ENCODE data around the gene YWHAG. TPM values are rescaled to one million over a fixed set of nuclear protein-coding genes. Genes with fewer than 3 reads are reported as not detected.

YWHAG gene
- total and polyA plus RNA-seq, 2 of the 13 experiments (the other 11 are each of a cell fraction or from before 2014, with no cell fraction given): 36.9 to 67.5 TPM

GRCh38 chr7:76352193-76352592 is 6.6 kb downstream of the YWHAG start:
- ATAC-seq: peak; percentile 36; the same call in 2 of the 3 replicates

More at GRCh38 chr7:76352193-76352592, 6.6 kb downstream of the YWHAG start:
- no peak for TF ChIP-seq EHMT2 (IDR thresholded peaks at IDR 0.05; ENCODE audit: borderline replicate concordance, low read depth, low read length)
- no peak for TF ChIP-seq ZFX (CRISPR knock-in tag; IDR thresholded peaks at IDR 0.05; ENCODE audit: low read depth)
- no peak for TF ChIP-seq XRCC5 (optimal IDR thresholded peaks at IDR 0.05; ENCODE audit: low read length)
- TF ChIP-seq ZNF253 (CRISPR knock-in tag; IDR thresholded peaks at IDR 0.05; ENCODE audit: borderline replicate concordance): no peak
- no peak for TF ChIP-seq SMAD9 (CRISPR knock-in tag; IDR thresholded peaks at IDR 0.05)
- TF ChIP-seq ZNF83 (CRISPR knock-in tag; IDR thresholded peaks at IDR 0.05; ENCODE audit: borderline replicate concordance): no peak
- no peak for TF ChIP-seq DNMT3B (CRISPR knock-in tag; conservative IDR thresholded peaks at IDR 0.05)
- no peak for TF ChIP-seq TRAFD1 (CRISPR knock-in tag; IDR thresholded peaks at IDR 0.05; ENCODE audit: borderline replicate concordance)
- TF ChIP-seq ISX (CRISPR knock-in tag; conservative IDR thresholded peaks at IDR 0.05): no peak
- no peak for TF ChIP-seq ZFP41 (CRISPR knock-in tag; IDR thresholded peaks at IDR 0.05; ENCODE audit: borderline replicate concordance)
- no peak for TF ChIP-seq MEIS1 (CRISPR knock-in tag; IDR thresholded peaks at IDR 0.05; ENCODE audit: borderline replicate concordance)
- no peak for TF ChIP-seq ZNF264 (CRISPR knock-in tag; IDR thresholded peaks at IDR 0.05)
- TF ChIP-seq BCL6 (CRISPR knock-in tag; IDR thresholded peaks at IDR 0.05): no peak
- TF ChIP-seq FOXA3 (CRISPR knock-in tag; IDR thresholded peaks at IDR 0.05): no peak
- TF ChIP-seq E2F5 (CRISPR knock-in tag; conservative IDR thresholded peaks at IDR 0.05): no peak
- TF ChIP-seq ZNF720 (CRISPR knock-in tag; IDR thresholded peaks at IDR 0.05): no peak
- no peak for TF ChIP-seq ZNF354B (CRISPR knock-in tag; IDR thresholded peaks at IDR 0.05)
- TF ChIP-seq, protein P1, sequence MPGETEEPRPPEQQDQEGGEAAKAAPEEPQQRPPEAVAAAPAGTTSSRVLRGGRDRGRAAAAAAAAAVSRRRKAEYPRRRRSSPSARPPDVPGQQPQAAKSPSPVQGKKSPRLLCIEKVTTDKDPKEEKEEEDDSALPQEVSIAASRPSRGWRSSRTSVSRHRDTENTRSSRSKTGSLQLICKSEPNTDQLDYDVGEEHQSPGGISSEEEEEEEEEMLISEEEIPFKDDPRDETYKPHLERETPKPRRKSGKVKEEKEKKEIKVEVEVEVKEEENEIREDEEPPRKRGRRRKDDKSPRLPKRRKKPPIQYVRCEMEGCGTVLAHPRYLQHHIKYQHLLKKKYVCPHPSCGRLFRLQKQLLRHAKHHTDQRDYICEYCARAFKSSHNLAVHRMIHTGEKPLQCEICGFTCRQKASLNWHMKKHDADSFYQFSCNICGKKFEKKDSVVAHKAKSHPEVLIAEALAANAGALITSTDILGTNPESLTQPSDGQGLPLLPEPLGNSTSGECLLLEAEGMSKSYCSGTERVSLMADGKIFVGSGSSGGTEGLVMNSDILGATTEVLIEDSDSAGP (CRISPR knock-in tag; IDR thresholded peaks at IDR 0.05; ENCODE audit: borderline replicate concordance): no peak
- no peak for TF ChIP-seq RARA (CRISPR knock-in tag; IDR thresholded peaks at IDR 0.05)
- FAIRE-seq: no peak
- peaks cover 89% of the 10 kb centered on the region for H3K79me2 ChIP-seq (ENCODE audit: insufficient read depth, low read length)
- ChIA-PET CTCF (ENCODE audit: low intra/inter-chr PET ratio, low total read pairs) (no interaction called here), POLR2A (interaction anchor here (0.6 to 1.7 kb wide), 3 partner anchors 12 to 261 kb away, joined by 3 to 5 read pairs (median 3); no protein-coding TSS in a partner anchor)
- H4K20me1 ChIP-seq (ENCODE audit: insufficient read depth, low read length): peaks cover 69% of the 10 kb centered on the region
- no TSS peak for BruUV-seq (replicated peaks)
- peaks cover 92% of the 10 kb centered on the region for H3K4me1 ChIP-seq (ENCODE audit: insufficient read depth, low read length)
- H3K4me3 ChIP-seq (replicated peaks in 1 of 3; ENCODE audit: insufficient read depth in 1 of 3, low read depth in 2 of 3, low read length in 3 of 3): no peak overlapping the region
- no peak for DNase-seq (ENCODE audit: low spot score)
- no peaks in the 10 kb centered on the region for H3K9me3 ChIP-seq (ENCODE audit: low read length)
- no peaks in the 10 kb centered on the region for H3K27me3 ChIP-seq (ENCODE audit: control insufficient read depth in 1 of 2, insufficient read depth in 2 of 2, low read length in 2 of 2)
- WGBS (ENCODE audit: low lambda C conversion rate): 99% methylated on average over 6 of the region's 6 CpGs
- H2AFZ ChIP-seq (ENCODE audit: low read length): no peak overlapping the region
- no peak overlapping the region for H3K4me2 ChIP-seq (ENCODE audit: low read depth, low read length)
- in situ Hi-C loops (cut with HindIII; ENCODE audit: extremely low pct_ligation_motif_present, low pct_unique_long_range_greater_than_20kb): no loop called here
- peaks cover 1 to 39% of the 10 kb centered on the region in 2 experiments for H3K36me3 ChIP-seq (replicated peaks in 1 of 2; ENCODE audit: control insufficient read depth in 1 of 2, insufficient read depth in 2 of 2, low read length in 2 of 2)
- intact Hi-C loops (cut with micrococcal nuclease; ENCODE audit: unreplicated experiment): no loop called here
- H3K27ac ChIP-seq (ENCODE audit: extremely low read length, insufficient read depth, low read length): no peak overlapping the region
- H3K9ac ChIP-seq (ENCODE audit: insufficient read depth, low read depth, low read length): no peak overlapping the region
